SU-DHL-6 (cell line): ENCODE results near the gene PCARE.

ENCODE experiments used
- CTCF ChIP-seq: fragments of 200-600 bp; sonication (generic); IDR thresholded peaks from one replicate; pipeline ENCODE4 v1.5.1; 2017; ENCODE audit warnings: antibody characterized with exemption, mild to moderate bottlenecking, low read length, moderate library complexity; ENCODE audit not compliant: insufficient read depth, poor library complexity, severe bottlenecking
- EZH2phosphoT487 ChIP-seq: fragments of 200-600 bp; sonication (generic), shearing (Covaris generic); conservative IDR thresholded peaks from 2 replicates; pipeline ENCODE4 v1.6.1; 2018; ENCODE audit warnings: mild to moderate bottlenecking, antibody characterized with exemption, low read length, moderate library complexity, mixed read lengths

- TF ChIP-seq CTCF (no peak), EZH2phosphoT487 (no peak)
Measured at GRCh38 chr2:29057006-29057405, 17.3 kb downstream of the PCARE start.
